Lung microvascular endothelial cell (primary cell): ENCODE data around the gene CC2D2B. TPM values are rescaled to one million over a fixed set of nuclear protein-coding genes. Genes with fewer than 3 reads are reported as not detected.
"Not testable (repeated sequence)": the region's sequence is repeated elsewhere in the genome, so short reads cannot be mapped to it uniquely, and the experiment has no call there.

ENCODE experiments used
- DNase-seq, 2 donors: peaks; one replicate each; pipeline versions ENCODE4 v3.0.0 to v3.0.0-alpha.2; 2010; ENCODE audit warnings: low read depth in 2 of 2
- total RNA-seq: library from RNA; depleted of rRNA; stranded (reverse); fragments of >200 nt; gene quantifications from 2 replicates; pipeline ENCODE4 v1.2.1, GENCODE V29; 2014

The CC2D2B gene
- total RNA-seq, 1 donor from 2014 or later = not detected

GRCh38 chr10:95908450-95908849 is 675 bp downstream of the CC2D2B start:
- DNase-seq = no peak

GRCh38 chr10:95909561-95909960 is 1.8 kb downstream of the CC2D2B start:
- no peak for DNase-seq

DNA sequence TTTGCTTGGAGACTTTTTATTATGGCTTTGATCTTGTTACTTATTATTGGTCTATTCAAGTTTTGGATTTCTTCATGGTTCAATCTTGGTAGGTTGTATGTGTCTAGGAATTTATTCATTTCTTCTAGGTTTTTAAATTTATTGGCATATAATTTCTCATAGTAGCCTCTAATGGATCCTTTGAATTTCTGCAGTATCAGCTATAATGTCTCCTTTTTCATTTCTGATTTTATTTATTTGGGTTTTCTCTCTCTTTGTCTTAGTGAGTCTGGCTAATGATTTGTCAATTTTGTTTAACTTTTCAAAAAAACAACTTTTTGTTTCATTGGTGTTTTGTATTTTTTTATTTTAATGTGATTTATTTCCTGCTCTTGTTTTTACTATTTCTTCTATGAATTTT is 8.3 kb downstream of the CC2D2B start:
- DNase-seq = not testable (repeated sequence)

DNA sequence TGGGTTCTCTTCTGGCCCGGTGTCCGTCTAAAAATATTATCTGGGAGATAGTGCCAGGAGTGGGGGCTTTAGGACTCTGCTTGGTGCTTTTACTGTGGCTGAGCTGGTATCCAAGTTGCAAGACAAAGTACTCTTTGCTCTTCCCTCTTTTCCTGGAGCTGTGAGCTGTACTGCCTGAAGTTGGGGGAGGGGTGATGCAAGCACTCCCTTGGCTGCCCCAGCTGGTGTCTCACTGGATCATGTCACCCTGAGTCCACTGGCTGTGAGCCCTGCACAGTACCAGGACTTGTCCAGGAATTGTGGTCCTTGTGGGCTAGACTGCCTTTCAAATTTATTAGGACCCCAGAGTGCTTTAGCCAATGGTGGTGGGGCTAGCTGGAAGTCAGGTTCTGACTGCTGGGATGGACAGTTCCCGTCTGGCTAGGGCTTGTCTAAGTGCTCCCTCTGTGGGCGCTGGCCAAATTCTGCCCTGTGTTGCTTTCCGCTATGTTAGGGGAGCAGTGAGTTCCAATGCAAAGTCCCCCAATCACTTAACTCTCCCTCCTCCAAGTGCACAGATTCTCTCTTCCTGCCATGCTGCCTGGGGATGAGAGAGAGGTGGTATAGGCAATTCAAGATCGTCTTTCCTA is 13.1 kb downstream of the CC2D2B start:
- DNase-seq = no peak

GRCh38 chr10:95925033-95925432 is 17.3 kb downstream of the CC2D2B start:
- no peak for DNase-seq

DNA sequence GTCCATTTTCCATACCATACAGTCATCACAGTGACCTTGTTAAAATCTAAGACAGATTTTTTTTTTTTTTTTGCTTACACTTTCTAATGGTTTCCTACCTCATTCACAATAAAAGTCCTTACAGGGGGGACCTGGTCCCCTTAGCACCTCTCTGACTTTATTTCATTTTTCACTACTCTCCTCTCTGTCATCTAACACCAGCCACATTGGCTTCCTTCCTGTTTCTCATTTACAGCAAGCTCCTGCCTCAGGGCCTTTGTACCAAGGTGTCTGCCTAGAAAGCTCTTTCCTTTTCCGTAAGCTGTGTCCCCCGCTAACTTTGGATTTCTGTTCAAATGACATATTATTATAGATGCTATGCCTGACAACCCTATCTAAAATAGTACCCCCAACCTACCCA is 27.7 kb downstream of the CC2D2B start:
- no peak for DNase-seq

DNA sequence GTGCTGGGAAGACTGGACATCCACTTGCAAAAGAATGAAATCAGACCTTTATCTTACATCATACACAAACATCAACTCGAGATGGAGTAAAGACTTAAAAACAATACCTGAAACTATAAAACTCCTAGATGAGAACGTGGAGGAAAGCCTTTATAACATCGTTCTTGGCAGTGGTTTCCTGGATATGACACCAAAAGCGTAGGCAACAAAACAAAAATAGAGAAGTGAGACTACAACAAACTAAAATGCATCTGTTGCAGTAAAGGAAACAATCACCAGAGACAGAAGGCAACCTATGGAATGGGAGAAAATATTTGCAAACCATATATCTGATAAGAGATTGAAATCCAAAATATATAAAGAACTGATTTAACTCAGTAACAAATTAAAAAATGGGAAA is 33.3 kb downstream of the CC2D2B start:
- DNase-seq = no peak

- DNase-seq = no peak
These were observed 55.6 kb downstream of the CC2D2B start for GRCh38 chr10:95963202-95963990.

DNA sequence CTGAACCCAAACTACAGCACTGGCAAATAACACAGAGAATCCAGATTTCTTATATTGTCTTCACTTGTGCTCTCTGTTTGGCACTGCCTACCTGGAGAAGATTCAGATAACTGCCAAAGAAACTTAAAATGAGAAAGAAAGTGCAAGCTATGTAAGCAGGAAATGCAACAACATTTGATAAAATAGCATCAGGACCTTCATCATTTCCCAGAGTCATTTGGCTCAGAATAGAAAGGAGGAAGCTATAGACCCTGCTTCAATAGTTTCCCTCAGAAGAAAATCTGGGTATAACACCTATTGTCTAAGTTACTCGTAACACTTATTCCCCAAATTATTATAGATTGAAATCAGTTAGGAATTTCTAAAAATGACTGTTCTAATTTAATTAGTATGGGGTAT is 56.2 kb downstream of the CC2D2B start:
- DNase-seq = no peak

DNA sequence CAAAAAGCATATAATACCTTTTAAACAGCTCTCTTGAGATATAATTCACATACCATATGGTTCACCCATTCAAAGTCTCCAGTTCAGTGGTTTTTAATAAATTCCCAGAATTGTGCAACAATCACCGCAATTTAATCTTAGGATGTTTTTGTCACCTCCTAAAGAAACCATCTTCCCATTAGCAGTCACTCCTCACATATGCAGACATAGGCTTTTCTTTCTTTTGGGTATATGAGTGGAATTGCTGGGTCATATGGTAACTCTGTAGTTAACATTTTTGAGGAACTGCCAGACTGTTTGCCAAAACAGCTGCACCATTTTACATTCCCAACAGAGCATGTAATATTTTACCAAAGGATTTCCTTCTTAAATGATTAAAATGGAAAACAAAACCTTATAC is 57.0 kb downstream of the CC2D2B start:
- DNase-seq = no peak

DNA sequence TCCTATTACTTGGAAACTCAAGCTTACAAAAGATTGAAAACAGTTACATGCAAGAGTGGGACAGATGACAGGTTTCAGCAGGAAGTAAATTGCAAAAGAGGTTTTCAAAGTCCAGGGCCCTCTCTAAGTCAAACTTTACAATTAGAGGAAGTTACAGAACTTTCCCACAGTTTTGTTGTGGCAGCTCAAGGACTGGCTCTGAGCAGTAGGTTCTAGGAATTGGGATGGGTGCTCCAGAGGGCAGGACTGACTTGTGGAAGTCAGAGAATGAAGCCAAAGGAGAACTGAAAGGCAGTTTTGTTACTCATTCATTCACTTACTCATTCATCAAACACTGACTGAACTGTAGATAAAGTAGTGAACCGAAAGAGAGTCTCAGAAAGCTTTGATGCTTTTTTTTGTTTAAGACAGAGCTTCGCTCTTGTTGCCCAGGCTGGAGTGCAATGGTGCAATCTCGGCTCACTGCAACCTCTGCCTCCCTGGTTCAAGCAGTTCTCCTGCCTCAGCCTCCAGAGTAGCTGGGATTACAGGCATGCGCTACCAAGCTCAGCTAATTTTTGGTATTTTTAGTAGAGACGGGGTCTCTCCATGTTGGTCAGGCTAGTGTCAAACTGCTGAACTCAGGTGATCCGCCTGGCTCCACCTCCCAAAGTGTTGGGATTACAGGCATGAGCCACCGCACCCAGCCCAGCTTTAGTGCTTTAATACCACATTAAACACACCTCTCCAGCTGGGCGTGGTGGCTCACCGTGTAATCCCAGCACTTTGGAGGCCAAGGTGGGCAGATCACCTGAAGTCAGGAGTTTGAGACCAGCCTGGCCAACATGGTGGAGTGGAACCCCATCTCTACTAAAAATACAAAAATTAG is 68.8 kb downstream of the CC2D2B start:
- no peak for DNase-seq

DNA sequence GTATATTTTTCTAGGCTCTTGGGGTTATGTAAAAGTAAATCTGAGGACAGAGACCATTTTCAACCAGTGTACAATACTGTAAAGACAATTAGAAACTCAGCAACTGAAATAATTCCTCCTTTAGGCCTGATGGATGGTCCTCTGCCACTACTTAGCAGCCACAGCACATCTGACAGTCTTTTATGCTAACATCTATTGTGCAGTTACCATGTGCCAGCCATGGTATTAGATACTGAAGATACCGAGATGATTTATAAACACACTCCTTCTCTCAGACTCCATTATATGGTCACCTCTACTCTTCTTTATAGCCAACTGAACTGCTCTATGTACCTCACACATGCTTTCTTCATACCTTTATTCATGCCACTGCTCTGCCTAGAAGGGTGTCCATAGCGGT is 74.4 kb downstream of the CC2D2B start:
- DNase-seq = no peak

DNA sequence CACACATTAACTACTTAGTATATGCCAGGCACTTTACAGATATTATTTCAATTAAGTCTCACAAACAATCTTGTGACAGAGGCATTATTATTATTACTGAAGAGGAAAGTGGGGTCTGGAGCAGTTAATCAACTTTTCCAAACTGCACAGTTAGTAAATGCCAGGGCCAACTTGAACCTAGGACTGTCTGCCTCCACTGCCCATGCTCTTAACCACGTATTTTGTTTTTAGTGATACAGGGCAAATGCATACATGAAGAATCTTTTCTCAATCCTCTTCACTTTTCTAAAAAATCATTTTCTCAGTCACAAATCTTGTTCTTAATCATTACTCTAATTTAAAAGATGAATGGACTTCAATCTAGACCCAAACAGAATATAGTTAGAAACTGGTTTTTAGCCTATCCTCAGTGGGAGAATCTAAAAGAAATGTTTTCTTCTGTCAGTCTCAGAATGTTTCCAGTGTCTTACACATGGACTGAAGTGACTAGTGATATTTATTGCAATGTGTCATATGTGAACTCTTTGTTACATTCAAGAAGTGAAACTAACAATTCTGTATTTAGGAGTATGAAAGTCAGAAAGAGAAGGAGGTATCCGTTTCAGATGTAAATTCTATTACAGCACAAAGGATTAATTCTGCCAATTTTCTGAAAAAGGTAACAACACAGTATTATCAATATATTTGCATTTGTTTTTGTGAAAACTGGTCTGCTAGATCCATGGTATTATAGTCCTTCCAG is 80.1 kb downstream of the CC2D2B start:
- no peak for DNase-seq

- DNase-seq = peak in 1 of 2 donors; percentile 3
These were observed 80.9 kb downstream of the CC2D2B start for GRCh38 chr10:95988702-95989101.

GRCh38 chr10:95994376-95994775 is 86.6 kb downstream of the CC2D2B start:
- not testable (repeated sequence) for DNase-seq

- no peak for DNase-seq
These were observed 90.5 kb downstream of the CC2D2B start for GRCh38 chr10:95998255-95998784.

GRCh38 chr10:96013956-96014355 is 106.2 kb downstream of the CC2D2B start:
- DNase-seq = no peak

DNA sequence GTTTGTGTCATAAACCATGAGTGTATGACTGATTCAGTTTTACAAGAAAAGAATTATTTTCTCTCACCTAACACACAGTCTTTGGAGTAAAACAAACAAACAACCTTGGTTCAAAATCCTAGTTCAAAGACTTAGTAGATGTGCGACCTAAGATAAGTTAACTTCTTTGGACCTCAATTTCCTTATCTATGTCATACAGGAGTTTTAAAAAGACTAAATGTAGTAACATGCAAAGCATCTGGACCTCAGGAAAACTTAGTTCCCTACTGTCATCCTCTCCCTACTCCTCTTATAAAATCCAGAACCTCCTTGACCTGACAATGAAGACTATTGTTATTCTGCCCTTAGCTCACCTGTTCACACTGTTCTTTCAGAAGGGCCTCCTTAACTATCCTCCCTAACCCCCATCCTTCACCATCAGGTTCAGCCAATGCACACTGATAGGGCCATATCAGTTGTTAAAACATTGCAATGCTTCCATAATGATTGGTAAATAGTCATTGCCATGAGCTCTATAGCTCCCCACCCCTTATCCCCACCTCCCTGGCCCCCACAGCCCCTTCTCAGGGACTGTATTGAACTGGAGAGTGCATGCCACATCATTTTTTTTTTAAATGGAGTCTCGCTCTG is 106.8 kb downstream of the CC2D2B start:
- no peak for DNase-seq

DNA sequence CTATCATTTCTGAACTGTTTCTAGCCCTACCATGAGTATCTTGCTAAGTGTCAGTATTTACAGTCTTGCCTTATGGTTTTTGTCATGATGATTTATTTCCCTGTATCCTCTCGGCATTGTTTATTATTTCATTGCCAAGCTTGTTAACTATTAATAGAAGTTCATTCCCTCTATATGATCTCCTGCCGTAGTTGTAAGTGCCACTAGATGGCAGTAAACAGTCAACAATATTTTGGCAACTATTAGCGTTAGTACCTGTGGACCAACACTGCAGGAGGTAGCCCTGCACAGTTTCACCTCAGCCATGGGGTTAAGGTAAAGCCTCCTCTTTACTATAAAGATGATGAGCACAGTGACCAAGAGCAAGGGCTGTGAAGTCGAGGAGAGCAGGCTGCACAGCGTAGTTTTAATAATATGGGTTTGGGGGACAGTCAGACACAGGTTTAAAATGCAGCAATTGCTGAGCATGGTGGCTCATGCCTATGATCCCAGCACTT is 109.5 kb downstream of the CC2D2B start:
- peak; percentile 72 to 78 for DNase-seq

GRCh38 chr10:96021332-96021731 is 113.6 kb downstream of the CC2D2B start:
- DNase-seq = no peak

- DNase-seq = no peak
These were observed 115.0 kb downstream of the CC2D2B start for GRCh38 chr10:96022739-96023138.
